ENCODE results near the gene EHBP1.

Gene EHBP1

GRCh38 chr2:62672601-62673000 lies 32.9 kb upstream of the EHBP1 start:
- no peak overlapping the region for H3K4me2 ChIP-seq (ENCODE audit: low read depth, low read length, poor library complexity, severe bottlenecking)
- no peaks in the 10 kb centered on the region for H3K36me3 ChIP-seq (ENCODE audit: insufficient read depth, low read length)
- TF ChIP-seq CTCF (conservative IDR thresholded peaks at IDR 0.05; ENCODE audit: low read length) (no peak), EZH2phosphoT487 (IDR thresholded peaks at IDR 0.05; ENCODE audit: borderline replicate concordance) (no peak)
- no peaks in the 10 kb centered on the region for H3K4me1 ChIP-seq (ENCODE audit: insufficient read depth, low read length, poor library complexity, severe bottlenecking)
- no peaks in the 10 kb centered on the region for H3K79me2 ChIP-seq (ENCODE audit: insufficient read depth, low read length)
- H3K4me3 ChIP-seq (ENCODE audit: low read length, poor library complexity, severe bottlenecking): no peak overlapping the region
- no peak overlapping the region for H2AFZ ChIP-seq (ENCODE audit: low read length)
- H4K20me1 ChIP-seq (ENCODE audit: insufficient read depth, low read length, poor library complexity, severe bottlenecking): no peaks in the 10 kb centered on the region
- no peaks in the 10 kb centered on the region for H3K9me2 ChIP-seq (replicated peaks; ENCODE audit: low read depth, low read length)
- no peaks in the 10 kb centered on the region for H3K27me3 ChIP-seq (ENCODE audit: insufficient read depth, low read length, poor library complexity, severe bottlenecking)
- no peaks in the 10 kb centered on the region for H3F3A ChIP-seq (ENCODE audit: low read depth)
- H3K9me3 ChIP-seq (ENCODE audit: insufficient read depth, low read depth, low read length): no peaks in the 10 kb centered on the region
- no peak overlapping the region for H3K9ac ChIP-seq (ENCODE audit: low read depth, low read length, poor library complexity, severe bottlenecking)

GRCh38 chr2:62675062-62675461 lies 30.5 kb upstream of the EHBP1 start:
- Histone ChIP-seq H3K9ac (ENCODE audit: low read depth, low read length, poor library complexity, severe bottlenecking) (no peak overlapping the region), H3K27me3 (ENCODE audit: insufficient read depth, low read length, poor library complexity, severe bottlenecking) (no peaks in the 10 kb centered on the region), H3K4me1 (ENCODE audit: insufficient read depth, low read length, poor library complexity, severe bottlenecking) (no peaks in the 10 kb centered on the region), H3K4me2 (ENCODE audit: low read depth, low read length, poor library complexity, severe bottlenecking) (no peak overlapping the region), H4K20me1 (ENCODE audit: insufficient read depth, low read length, poor library complexity, severe bottlenecking) (no peaks in the 10 kb centered on the region), H3K36me3 (ENCODE audit: insufficient read depth, low read length) (no peaks in the 10 kb centered on the region), H3F3A (ENCODE audit: low read depth) (no peaks in the 10 kb centered on the region), H3K9me2 (replicated peaks; ENCODE audit: low read depth, low read length) (no peaks in the 10 kb centered on the region), H3K79me2 (ENCODE audit: insufficient read depth, low read length) (no peaks in the 10 kb centered on the region), H3K4me3 (ENCODE audit: low read length, poor library complexity, severe bottlenecking) (no peak overlapping the region), H2AFZ (ENCODE audit: low read length) (no peak overlapping the region), H3K9me3 (ENCODE audit: insufficient read depth, low read depth, low read length) (no peaks in the 10 kb centered on the region)
- TF ChIP-seq CTCF (conservative IDR thresholded peaks at IDR 0.05; ENCODE audit: low read length) (no peak), EZH2phosphoT487 (IDR thresholded peaks at IDR 0.05; ENCODE audit: borderline replicate concordance) (no peak)

GRCh38 chr2:62685256-62685655 lies 20.3 kb upstream of the EHBP1 start:
- Histone ChIP-seq H3F3A (ENCODE audit: low read depth) (no peaks in the 10 kb centered on the region), H3K4me3 (ENCODE audit: low read length, poor library complexity, severe bottlenecking) (no peak overlapping the region), H3K36me3 (ENCODE audit: insufficient read depth, low read length) (no peaks in the 10 kb centered on the region), H3K9me2 (replicated peaks; ENCODE audit: low read depth, low read length) (no peaks in the 10 kb centered on the region), H2AFZ (ENCODE audit: low read length) (no peak overlapping the region), H3K79me2 (ENCODE audit: insufficient read depth, low read length) (no peaks in the 10 kb centered on the region), H4K20me1 (ENCODE audit: insufficient read depth, low read length, poor library complexity, severe bottlenecking) (no peaks in the 10 kb centered on the region), H3K9me3 (ENCODE audit: insufficient read depth, low read depth, low read length) (no peaks in the 10 kb centered on the region), H3K9ac (ENCODE audit: low read depth, low read length, poor library complexity, severe bottlenecking) (no peak overlapping the region), H3K4me1 (ENCODE audit: insufficient read depth, low read length, poor library complexity, severe bottlenecking) (no peaks in the 10 kb centered on the region), H3K27me3 (ENCODE audit: insufficient read depth, low read length, poor library complexity, severe bottlenecking) (no peaks in the 10 kb centered on the region), H3K4me2 (ENCODE audit: low read depth, low read length, poor library complexity, severe bottlenecking) (no peak overlapping the region)
- no peak for TF ChIP-seq CTCF (conservative IDR thresholded peaks at IDR 0.05; ENCODE audit: low read length)
- no peak for TF ChIP-seq EZH2phosphoT487 (IDR thresholded peaks at IDR 0.05; ENCODE audit: borderline replicate concordance)
